GM19397 (cell line): ENCODE results near the gene C16orf74.

Source experiments
- ATAC-seq: cut with Tn5 transposase; IDR thresholded peaks from one replicate; pipeline ENCODE4 v1.9.1; 2021; ENCODE audit warnings: mild to moderate bottlenecking, moderate library complexity; ENCODE audit not compliant: unreplicated experiment

The C16orf74 gene

GRCh38 chr16:85774811-85775210, 23.9 kb upstream of the C16orf74 start:
- no peak for ATAC-seq

- no peak for ATAC-seq
Observed at GRCh38 chr16:85774136-85774535, 23.2 kb upstream of the C16orf74 start.

- no peak for ATAC-seq
Observed at GRCh38 chr16:85773044-85773443, 22.1 kb upstream of the C16orf74 start.

- ATAC-seq, result no peak
Observed at GRCh38 chr16:85770741-85771140, 19.8 kb upstream of the C16orf74 start.

GRCh38 chr16:85768199-85768598, 17.3 kb upstream of the C16orf74 start:
- ATAC-seq, result no peak

GRCh38 chr16:85767531-85767930, 16.6 kb upstream of the C16orf74 start:
- ATAC-seq, result no peak

- no peak for ATAC-seq
Observed at GRCh38 chr16:85765767-85766166, 14.9 kb upstream of the C16orf74 start.

- no peak for ATAC-seq
Observed at GRCh38 chr16:85765211-85765610, 14.3 kb upstream of the C16orf74 start.

- ATAC-seq, result no peak
Observed at GRCh38 chr16:85763616-85764015, 12.7 kb upstream of the C16orf74 start.

- no peak for ATAC-seq
Observed at GRCh38 chr16:85762970-85763369, 12.1 kb upstream of the C16orf74 start.

- ATAC-seq, result no peak
Observed at GRCh38 chr16:85761861-85762260, 11.0 kb upstream of the C16orf74 start.

- no peak for ATAC-seq
Observed at GRCh38 chr16:85759631-85760419, 8.9 kb upstream of the C16orf74 start.

GRCh38 chr16:85759136-85759535, 8.2 kb upstream of the C16orf74 start:
- no peak for ATAC-seq

GRCh38 chr16:85757341-85757822, 6.5 kb upstream of the C16orf74 start:
- ATAC-seq, result no peak

GRCh38 chr16:85755929-85756768, 5.3 kb upstream of the C16orf74 start:
- ATAC-seq, result peak; percentile 45

- no peak for ATAC-seq
Observed at GRCh38 chr16:85754413-85754812, 3.5 kb upstream of the C16orf74 start.

- ATAC-seq, result no peak
Observed at GRCh38 chr16:85753976-85754375, 3.1 kb upstream of the C16orf74 start.

- ATAC-seq, result no peak
Observed at GRCh38 chr16:85753559-85753958, 2.7 kb upstream of the C16orf74 start.

GRCh38 chr16:85752511-85753420, 1.9 kb upstream of the C16orf74 start:
- no peak for ATAC-seq

- no peak for ATAC-seq
Observed at GRCh38 chr16:85751698-85752501, 1.0 kb upstream of the C16orf74 start.
